HEK293 (cell line): ENCODE results near the gene MAPK8IP3.

Experiments used
- CTCF ChIA-PET: fragments of 350-600 bp; formaldehyde crosslinking; extraction: SDS; loops from one replicate; lab custom pipeline; 2021; ENCODE audit warnings: antibody characterized with exemption; lab: Yijun Ruan, JAX
- POLR2A ChIA-PET: fragments of 300-600 bp; formaldehyde crosslinking; extraction: SDS; loops from one replicate; lab custom pipeline; 2020; ENCODE audit warnings: antibody characterized with exemption, inconsistent platforms; lab: Yijun Ruan, JAX
- H3K27ac ChIP-seq: fragments of 200-500 bp; sonication (Bioruptor generic); 2 replicates; pipeline ENCODE4 v1.5.1; 2014; ENCODE audit warnings: low read depth, low read length, control low read depth, inconsistent platforms; ENCODE audit errors: extremely low read depth
- H3K36me3 ChIP-seq, 2 experiments: fragments of 200-500 bp in 1 of 2; sonication (Bioruptor generic) in 1 of 2; 1 replicate in 1 of 2; 2 replicates in 1 of 2; pipeline ENCODE4 v1.5.1; 2014 to 2017; ENCODE audit warnings: inconsistent platforms in 2 of 2, low read length in 2 of 2; ENCODE audit not compliant: control insufficient read depth in 2 of 2, insufficient read depth in 1 of 2
- H3K4me1 ChIP-seq: fragments of 200-500 bp; sonication (Bioruptor generic); 2 replicates; pipeline ENCODE4 v1.5.1; 2014; ENCODE audit warnings: mild to moderate bottlenecking, low read length, inconsistent platforms; ENCODE audit not compliant: control insufficient read depth, insufficient read depth
- H3K4me3 ChIP-seq: 2 replicates; pipeline ENCODE4 v1.5.1; 2011; ENCODE audit warnings: low read depth, mild to moderate bottlenecking, control low read depth, low read length, moderate library complexity
- H3K9me3 ChIP-seq: fragments of 200-500 bp; sonication (Bioruptor generic); 2 replicates; pipeline ENCODE4 v1.5.1; 2014; ENCODE audit warnings: low read depth, low read length, inconsistent platforms; ENCODE audit not compliant: control insufficient read depth, insufficient read depth
- KLF1 ChIP-seq: fragments of 450-650 bp; formaldehyde crosslinking; IDR thresholded peaks from 2 replicates; pipeline ENCODE4 v1.5.1; 2016; ENCODE audit warnings: missing biosample characterization, missing genetic modification characterization
- OVOL3 ChIP-seq: fragments of 450-650 bp; formaldehyde crosslinking; IDR thresholded peaks from 2 replicates; pipeline ENCODE4 v1.5.1; 2016; ENCODE audit warnings: missing biosample characterization, missing genetic modification characterization
- REPIN1 ChIP-seq: fragments of 450-650 bp; formaldehyde crosslinking; IDR thresholded peaks from 2 replicates; pipeline ENCODE4 v1.5.1; 2017; ENCODE audit warnings: missing biosample characterization, missing genetic modification characterization, low read depth
- WT1 ChIP-seq: fragments of 450-650 bp; formaldehyde crosslinking; IDR thresholded peaks from 2 replicates; pipeline ENCODE4 v1.5.1; 2016; ENCODE audit warnings: missing biosample characterization, missing genetic modification characterization
- ZBTB20 ChIP-seq: fragments of 450-650 bp; formaldehyde crosslinking; IDR thresholded peaks from 2 replicates; pipeline ENCODE4 v1.5.1; 2016; ENCODE audit warnings: missing biosample characterization, missing genetic modification characterization
- ZFP3 ChIP-seq: fragments of 450-650 bp; formaldehyde crosslinking; IDR thresholded peaks from 2 replicates; pipeline ENCODE4 v1.5.1; 2016; ENCODE audit warnings: low read depth, missing biosample characterization, missing genetic modification characterization
- ZFP69B ChIP-seq: fragments of 450-650 bp; formaldehyde crosslinking; IDR thresholded peaks from 2 replicates; pipeline ENCODE4 v1.5.1; 2016; ENCODE audit warnings: missing biosample characterization, missing genetic modification characterization
- ZIC2 ChIP-seq: fragments of 450-650 bp; formaldehyde crosslinking; IDR thresholded peaks from 2 replicates; pipeline ENCODE4 v1.5.1; 2016; ENCODE audit warnings: missing biosample characterization, missing genetic modification characterization
- ZNF140 ChIP-seq: fragments of 450-650 bp; formaldehyde crosslinking; IDR thresholded peaks from 2 replicates; pipeline ENCODE4 v1.5.1; 2016; ENCODE audit warnings: missing biosample characterization, missing genetic modification characterization
- ZNF202 ChIP-seq: fragments of 450-650 bp; formaldehyde crosslinking; IDR thresholded peaks from 2 replicates; pipeline ENCODE4 v1.5.1; 2016; ENCODE audit warnings: missing biosample characterization, missing genetic modification characterization, borderline replicate concordance
- ZNF223 ChIP-seq: fragments of 450-650 bp; formaldehyde crosslinking; IDR thresholded peaks from 2 replicates; pipeline ENCODE4 v1.5.1; 2016; ENCODE audit warnings: missing biosample characterization, missing genetic modification characterization
- ZNF292 ChIP-seq: fragments of 450-650 bp; formaldehyde crosslinking; IDR thresholded peaks from 2 replicates; pipeline ENCODE4 v1.5.1; 2016; ENCODE audit warnings: low read depth, missing biosample characterization, missing genetic modification characterization, borderline replicate concordance
- ZNF311 ChIP-seq: fragments of 450-650 bp; formaldehyde crosslinking; IDR thresholded peaks from 2 replicates; pipeline ENCODE4 v1.5.1; 2017; ENCODE audit warnings: missing biosample characterization, missing genetic modification characterization, borderline replicate concordance
- ZNF510 ChIP-seq: fragments of 450-650 bp; formaldehyde crosslinking; IDR thresholded peaks from 2 replicates; pipeline ENCODE4 v1.5.1; 2018; ENCODE audit warnings: mild to moderate bottlenecking, missing genetic modification characterization, missing biosample characterization; ENCODE audit not compliant: insufficient replicate concordance
- ZNF555 ChIP-seq: fragments of 450-650 bp; formaldehyde crosslinking; conservative IDR thresholded peaks from 2 replicates; pipeline ENCODE4 v1.5.1; 2017; ENCODE audit warnings: missing biosample characterization, mild to moderate bottlenecking, missing genetic modification characterization, inconsistent platforms
- ZNF623 ChIP-seq: fragments of 450-650 bp; formaldehyde crosslinking; IDR thresholded peaks from 2 replicates; pipeline ENCODE4 v1.5.1; 2016; ENCODE audit warnings: missing biosample characterization, missing genetic modification characterization
- ZSCAN23 ChIP-seq: fragments of 450-650 bp; formaldehyde crosslinking; IDR thresholded peaks from 2 replicates; pipeline ENCODE4 v1.5.1; 2016; ENCODE audit warnings: missing biosample characterization, missing genetic modification characterization
- TF ChIP-seq, protein P1 (sequence below): fragments of 450-650 bp; formaldehyde crosslinking; IDR thresholded peaks from 2 replicates; pipeline ENCODE4 v1.5.1; 2017; ENCODE audit warnings: missing biosample characterization, missing genetic modification characterization
- TF ChIP-seq, protein P2 (sequence below): fragments of 450-650 bp; formaldehyde crosslinking; IDR thresholded peaks from 2 replicates; pipeline ENCODE4 v1.5.1; 2016; ENCODE audit warnings: missing biosample characterization, missing genetic modification characterization

MAPK8IP3 gene

DNA sequence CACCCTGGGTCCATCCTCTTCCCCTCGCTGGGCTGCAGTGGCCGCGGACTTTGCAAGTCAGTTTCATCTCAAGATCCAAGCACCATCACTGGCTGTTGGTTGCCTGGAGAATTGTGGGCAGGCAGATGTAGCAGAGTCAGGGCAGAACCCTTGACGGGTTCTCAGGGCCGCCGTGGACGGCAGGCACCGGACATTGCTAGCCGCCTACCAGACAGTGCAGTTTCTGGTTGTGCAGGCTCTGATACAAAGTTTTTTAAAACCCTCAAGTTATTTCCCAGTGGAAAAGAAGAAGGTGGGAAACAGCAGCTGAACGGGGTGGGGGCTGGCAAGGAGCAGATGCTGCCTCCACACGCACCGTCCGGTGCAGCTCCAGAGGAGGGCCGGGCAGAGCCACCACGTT lies 3.4 kb downstream of the MAPK8IP3 start (continued):
- TF ChIP-seq KLF1 (tag by site-specific recombination) (no peak), WT1 (no peak), ZNF202 (no peak), ZNF223 (tag by site-specific recombination) (no peak), ZSCAN23 (no peak), ZFP69B (tag by site-specific recombination) (no peak), REPIN1 (tag by site-specific recombination) (no peak)
- TF ChIP-seq, protein P1, sequence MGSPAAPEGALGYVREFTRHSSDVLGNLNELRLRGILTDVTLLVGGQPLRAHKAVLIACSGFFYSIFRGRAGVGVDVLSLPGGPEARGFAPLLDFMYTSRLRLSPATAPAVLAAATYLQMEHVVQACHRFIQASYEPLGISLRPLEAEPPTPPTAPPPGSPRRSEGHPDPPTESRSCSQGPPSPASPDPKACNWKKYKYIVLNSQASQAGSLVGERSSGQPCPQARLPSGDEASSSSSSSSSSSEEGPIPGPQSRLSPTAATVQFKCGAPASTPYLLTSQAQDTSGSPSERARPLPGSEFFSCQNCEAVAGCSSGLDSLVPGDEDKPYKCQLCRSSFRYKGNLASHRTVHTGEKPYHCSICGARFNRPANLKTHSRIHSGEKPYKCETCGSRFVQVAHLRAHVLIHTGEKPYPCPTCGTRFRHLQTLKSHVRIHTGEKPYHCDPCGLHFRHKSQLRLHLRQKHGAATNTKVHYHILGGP: no peak
- TF ChIP-seq, protein P2, sequence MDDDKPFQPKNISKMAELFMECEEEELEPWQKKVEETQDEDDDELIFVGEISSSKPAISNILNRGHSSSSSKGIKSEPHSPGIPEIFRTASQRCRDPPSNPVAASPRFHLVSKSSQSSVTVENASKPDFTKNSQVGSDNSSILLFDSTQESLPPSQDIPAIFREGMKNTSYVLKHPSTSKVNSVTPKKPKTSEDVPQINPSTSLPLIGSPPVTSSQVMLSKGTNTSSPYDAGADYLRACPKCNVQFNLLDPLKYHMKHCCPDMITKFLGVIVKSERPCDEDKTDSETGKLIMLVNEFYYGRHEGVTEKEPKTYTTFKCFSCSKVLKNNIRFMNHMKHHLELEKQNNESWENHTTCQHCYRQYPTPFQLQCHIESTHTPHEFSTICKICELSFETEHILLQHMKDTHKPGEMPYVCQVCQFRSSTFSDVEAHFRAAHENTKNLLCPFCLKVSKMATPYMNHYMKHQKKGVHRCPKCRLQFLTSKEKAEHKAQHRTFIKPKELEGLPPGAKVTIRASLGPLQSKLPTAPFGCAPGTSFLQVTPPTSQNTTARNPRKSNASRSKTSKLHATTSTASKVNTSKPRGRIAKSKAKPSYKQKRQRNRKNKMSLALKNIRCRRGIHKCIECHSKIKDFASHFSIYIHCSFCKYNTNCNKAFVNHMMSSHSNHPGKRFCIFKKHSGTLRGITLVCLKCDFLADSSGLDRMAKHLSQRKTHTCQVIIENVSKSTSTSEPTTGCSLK (tag by site-specific recombination): no peak
- TF ChIP-seq, all 188 proteins: peak for 0

- no peak overlapping the region for H3K27ac ChIP-seq
- peaks cover 17% of the 10 kb centered on the region for H3K4me1 ChIP-seq
- CTCF ChIA-PET: no interaction called here
Measured at GRCh38 chr16:1710811-1711507, 5.0 kb downstream of the MAPK8IP3 start.

DNA sequence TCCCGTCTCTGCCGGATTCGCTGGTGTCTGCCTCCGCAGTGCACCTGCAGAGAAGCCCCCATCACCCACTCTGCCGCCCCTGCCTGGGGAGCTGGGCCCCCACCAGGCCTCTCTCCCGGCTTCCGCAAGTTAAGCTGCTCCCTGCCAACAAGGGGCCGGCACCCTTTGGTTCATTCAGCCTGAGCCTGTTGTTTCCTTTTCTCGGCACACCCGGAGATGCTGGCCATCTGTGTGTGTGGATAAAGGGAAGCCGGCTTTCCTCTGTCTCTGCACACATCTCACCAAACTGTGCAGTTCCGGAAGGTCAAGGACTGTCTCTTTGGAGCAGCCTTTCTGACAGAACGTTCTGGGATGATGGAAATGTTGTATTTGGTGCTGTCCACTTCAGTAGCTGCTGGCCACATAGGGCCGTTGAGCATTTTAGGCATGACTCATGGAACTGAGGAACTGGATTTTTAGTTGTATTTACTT lies 6.8 kb downstream of the MAPK8IP3 start:
- ChIA-PET POLR2A (no interaction called here), CTCF (interaction anchor here (0.6 to 1.8 kb wide), 2 partner anchors 11 to 64 kb away, joined by 3 to 5 read pairs; no protein-coding TSS in a partner anchor)
- no peak overlapping the region for H3K27ac ChIP-seq
- H3K4me1 ChIP-seq: peaks cover 16% of the 10 kb centered on the region
- no peak overlapping the region for H3K4me3 ChIP-seq
- TF ChIP-seq ZNF555 (tag by site-specific recombination) (no peak), ZNF311 (tag by site-specific recombination) (no peak), ZIC2 (tag by site-specific recombination) (peak; percentile 59; the same call in 1 of the 2 replicates)
- peaks cover 0 to 13% of the 10 kb centered on the region in 2 experiments; a peak in 2 of 3 replicates for H3K36me3 ChIP-seq
- no peaks in the 10 kb centered on the region for H3K9me3 ChIP-seq

More at GRCh38 chr16:1710811-1711507, 5.0 kb downstream of the MAPK8IP3 start:
- Histone ChIP-seq H3K4me3 (no peak overlapping the region), H3K9me3 (no peaks in the 10 kb centered on the region), H3K36me3 (peaks cover 0 to 13% of the 10 kb centered on the region in 2 experiments; a peak in 2 of 3 replicates)
- no peak for TF ChIP-seq ZNF292 (tag by site-specific recombination)
- TF ChIP-seq ZNF140: no peak
- no peak for TF ChIP-seq ZNF510 (tag by site-specific recombination)
- TF ChIP-seq OVOL3 (tag by site-specific recombination): no peak
- no peak for TF ChIP-seq ZBTB20 (tag by site-specific recombination)
- no peak for TF ChIP-seq ZFP3 (tag by site-specific recombination)
- TF ChIP-seq ZNF623: no peak
- POLR2A ChIA-PET: no interaction called here
